HG02798 (cell line): ENCODE data around the gene KCNE4.

Experiments
- ATAC-seq: cut with Tn5 transposase; IDR thresholded peaks from one replicate; pipeline ENCODE4 v1.9.1; 2021; ENCODE audit warnings: mild to moderate bottlenecking; ENCODE audit not compliant: unreplicated experiment, poor library complexity

Gene KCNE4

GRCh38 chr2:223082706-223083105 lies 30.7 kb downstream of the KCNE4 start:
- no peak for ATAC-seq

DNA sequence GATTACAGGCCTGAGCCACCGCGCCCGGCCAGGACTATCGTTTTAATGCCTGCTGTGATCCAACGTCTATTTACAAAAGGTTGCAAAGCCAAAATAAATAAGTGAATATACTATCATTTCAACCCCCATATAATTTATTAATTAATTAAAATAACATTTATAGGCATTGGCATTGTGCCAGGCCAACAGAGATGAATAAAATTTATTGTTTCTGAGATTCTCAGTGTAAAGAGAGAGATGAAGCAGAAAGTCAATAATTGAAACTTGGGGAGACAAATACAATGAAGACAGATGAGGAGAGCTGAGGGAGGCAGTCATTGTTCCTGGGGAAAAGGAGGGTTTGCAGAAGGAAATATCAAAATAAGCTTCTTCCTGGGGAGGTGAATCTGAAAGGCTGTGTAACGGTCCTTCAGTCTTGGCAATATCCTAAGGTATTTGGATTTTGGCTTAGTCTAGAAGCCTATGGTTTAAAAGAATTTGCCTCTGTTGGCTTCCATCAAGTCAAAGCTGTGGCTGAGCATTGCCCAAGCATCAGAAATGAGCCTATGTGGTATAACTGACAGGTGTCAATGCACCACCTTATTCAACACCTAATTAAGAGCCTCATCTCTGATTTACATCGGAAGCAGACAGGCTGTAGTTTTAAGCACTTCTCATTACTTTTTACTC lies 31.5 kb downstream of the KCNE4 start:
- ATAC-seq: no peak

DNA sequence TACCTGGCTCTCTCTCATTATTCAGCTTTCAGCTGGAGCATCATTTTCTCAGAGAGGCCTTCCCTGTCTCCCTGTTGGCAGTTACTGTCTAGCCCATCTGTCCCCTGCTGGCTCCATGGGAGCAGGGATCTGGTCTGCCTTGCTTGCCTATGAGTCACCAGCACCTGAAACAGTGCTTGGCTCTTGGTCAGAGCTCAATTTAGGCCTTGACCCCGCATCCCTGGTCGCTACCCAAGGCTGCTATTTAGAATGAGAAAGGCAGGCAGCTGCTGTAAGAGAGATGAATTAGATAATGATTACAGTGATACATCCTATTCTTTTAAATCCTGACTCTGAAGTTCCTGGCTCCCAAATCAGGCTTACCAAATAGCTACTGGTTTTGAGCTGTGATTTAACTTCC lies 32.9 kb downstream of the KCNE4 start:
- no peak for ATAC-seq

DNA sequence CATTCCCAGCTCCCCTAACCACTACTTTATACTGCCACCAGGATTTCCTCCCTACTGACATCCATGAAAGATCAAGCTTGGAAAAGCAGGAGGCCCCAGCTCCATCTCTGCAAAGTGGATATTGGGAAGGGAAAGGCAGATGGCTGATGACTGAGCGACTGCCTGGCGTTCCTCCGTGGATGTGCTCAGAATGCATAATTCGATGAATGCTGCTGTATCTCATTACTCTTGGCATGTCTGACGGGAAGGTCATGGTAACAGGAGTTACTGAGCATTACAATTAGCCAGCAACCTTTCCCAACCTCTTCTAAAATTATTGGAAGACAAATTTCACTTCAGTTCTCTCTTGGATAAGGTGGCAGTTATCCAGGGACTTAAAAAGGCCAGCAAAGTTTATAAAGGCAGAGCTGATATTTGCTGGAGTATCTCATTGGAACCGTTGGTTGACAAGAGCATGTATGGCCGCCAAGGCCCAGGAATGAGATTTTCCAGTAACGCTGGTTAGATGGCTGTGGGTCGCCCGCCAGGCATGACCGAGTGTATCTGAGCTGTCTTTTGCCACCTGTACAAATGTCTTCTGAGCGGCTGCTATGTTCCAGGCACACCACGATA lies 34.5 kb downstream of the KCNE4 start:
- ATAC-seq: no peak

GRCh38 chr2:223087466-223087865 lies 35.5 kb downstream of the KCNE4 start:
- no peak for ATAC-seq

- no peak for ATAC-seq
These were observed 36.9 kb downstream of the KCNE4 start for GRCh38 chr2:223088866-223089265.

GRCh38 chr2:223090039-223090438 lies 38.0 kb downstream of the KCNE4 start:
- ATAC-seq: no peak

- ATAC-seq: no peak
These were observed 38.7 kb downstream of the KCNE4 start for GRCh38 chr2:223090540-223091235.

DNA sequence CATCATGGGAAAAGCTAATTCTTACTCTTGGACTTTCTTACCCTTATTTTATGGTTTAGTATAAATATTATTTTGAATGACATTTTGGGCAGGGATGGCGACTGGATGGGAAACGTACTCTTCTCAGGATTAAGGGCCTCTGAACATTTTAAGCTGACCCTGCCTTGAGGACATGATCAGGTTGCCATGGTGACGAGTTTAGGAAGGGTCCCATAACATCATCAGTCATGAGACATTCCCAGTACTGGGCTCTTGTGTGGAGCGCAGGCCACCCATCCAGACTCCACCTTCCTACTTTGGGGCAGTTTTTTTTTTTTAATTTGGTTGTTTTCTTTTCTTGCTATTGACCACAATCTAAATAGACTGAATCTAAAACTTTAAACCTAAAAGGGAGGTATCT lies 40.7 kb downstream of the KCNE4 start:
- no peak for ATAC-seq

DNA sequence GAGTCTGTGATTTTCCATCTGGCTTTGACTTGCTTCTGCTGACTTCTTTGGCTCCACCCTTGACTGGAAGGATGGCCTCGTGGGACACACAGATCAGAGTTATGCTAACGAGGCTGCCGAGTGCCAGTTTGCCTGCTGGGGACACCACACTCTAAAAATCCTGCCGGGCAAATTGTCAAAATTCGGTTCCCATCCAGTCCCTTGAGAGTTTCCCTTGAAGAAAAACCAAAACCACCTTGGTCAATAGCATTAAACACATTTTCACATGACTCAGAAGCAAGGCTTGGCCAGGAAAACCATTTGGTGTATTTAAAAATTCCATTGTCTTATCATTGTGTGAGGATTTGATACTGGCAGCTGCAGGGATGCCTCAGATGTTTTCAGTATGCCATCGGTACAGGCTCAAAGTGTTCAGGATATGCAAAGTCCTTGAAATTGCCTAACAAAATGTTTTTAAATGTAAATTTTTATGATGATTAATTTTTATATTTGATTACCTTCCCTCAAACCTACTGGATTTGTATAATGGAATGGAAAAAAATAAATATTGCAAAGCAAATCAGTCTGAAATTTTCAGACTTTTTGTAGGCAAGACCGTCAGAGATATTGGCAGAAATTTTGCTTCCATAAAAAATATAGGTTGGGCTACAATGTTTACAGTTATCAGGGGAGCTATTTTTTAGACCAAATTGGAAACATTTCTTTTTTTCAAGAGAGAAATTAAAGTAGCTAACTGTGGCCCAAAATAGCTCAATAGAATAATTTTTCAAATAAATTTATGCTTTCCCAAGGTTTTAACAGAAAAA lies 41.6 kb downstream of the KCNE4 start:
- ATAC-seq: no peak

DNA sequence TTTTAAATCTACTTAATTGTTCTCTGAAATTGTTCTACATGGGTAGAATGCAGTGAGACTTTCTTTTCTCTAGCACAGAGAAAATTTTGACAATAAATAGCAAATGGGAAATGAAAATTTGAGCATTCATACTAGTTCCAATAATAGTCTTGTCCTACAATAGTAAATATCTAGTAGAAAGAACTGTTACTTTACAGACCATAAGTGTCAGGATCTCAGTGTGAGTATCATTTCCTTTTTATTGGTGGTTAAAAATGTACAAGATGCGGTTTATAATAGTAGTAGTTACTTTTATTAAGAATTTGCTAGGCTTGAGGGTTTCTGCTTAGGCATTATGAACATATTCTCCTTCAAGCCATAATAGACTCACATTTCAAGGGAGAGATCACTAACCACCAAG lies 43.2 kb downstream of the KCNE4 start:
- peak; percentile 34 for ATAC-seq

GRCh38 chr2:223096235-223096970 lies 44.4 kb downstream of the KCNE4 start:
- ATAC-seq: no peak

GRCh38 chr2:223097888-223098383 lies 45.9 kb downstream of the KCNE4 start:
- ATAC-seq: no peak

GRCh38 chr2:223099561-223099960 lies 47.6 kb downstream of the KCNE4 start:
- ATAC-seq: no peak

GRCh38 chr2:223100061-223100511 lies 48.1 kb downstream of the KCNE4 start:
- ATAC-seq: no peak

DNA sequence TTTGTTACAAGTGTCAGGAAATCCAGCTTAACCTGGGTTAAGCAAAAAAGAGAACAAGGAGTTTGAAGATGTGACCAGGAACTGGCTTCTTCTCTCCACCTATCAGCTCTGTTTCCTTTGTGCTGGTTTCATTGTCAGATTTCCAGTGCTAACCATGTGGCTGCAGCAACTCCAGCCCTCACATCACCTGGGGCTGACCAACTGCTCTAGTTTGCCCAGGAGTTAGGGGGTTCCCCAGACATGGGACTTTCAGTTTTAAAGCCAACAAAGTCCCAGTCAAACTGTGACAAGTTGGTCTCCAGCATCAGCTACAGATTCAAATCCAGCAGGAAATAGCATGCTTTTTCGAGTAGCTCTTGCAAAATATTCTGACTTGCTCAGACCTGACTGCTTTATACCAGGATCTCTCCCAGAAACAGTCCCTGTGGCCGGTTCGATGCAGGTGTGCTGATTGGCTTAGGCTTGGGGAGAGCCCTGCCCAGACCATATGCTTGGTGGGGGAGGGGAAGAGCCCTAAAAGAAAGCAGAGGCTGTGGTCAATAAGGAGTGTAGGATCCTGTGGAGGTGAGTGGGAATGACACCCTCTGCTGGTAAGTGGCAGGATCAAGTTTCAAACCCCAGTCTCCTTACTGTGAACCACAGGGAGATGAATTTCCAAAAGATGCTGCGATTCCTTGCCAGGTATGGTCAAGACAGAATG lies 49.5 kb downstream of the KCNE4 start:
- peak; percentile 90 for ATAC-seq

GRCh38 chr2:223102040-223102400 lies 50.0 kb downstream of the KCNE4 start:
- no peak for ATAC-seq

- no peak for ATAC-seq
These were observed 50.5 kb downstream of the KCNE4 start for GRCh38 chr2:223102450-223102849.

GRCh38 chr2:223104336-223105132 lies 52.5 kb downstream of the KCNE4 start:
- ATAC-seq: no peak
